ENCODE measurements around the gene TRDN.

TRDN gene

GRCh38 chr6:123635567-123635966, 1.2 kb downstream of the TRDN start:
- Histone ChIP-seq H3K4me2 (ENCODE audit: low read length) (no peak overlapping the region), H3K4me3 (ENCODE audit: low read length) (no peak overlapping the region), H3K27ac (ENCODE audit: low read depth, low read length) (no peak overlapping the region), H4K20me1 (ENCODE audit: control insufficient read depth, insufficient read depth, low read depth, low read length) (no peaks in the 10 kb centered on the region), H3F3A (ENCODE audit: control insufficient read depth, insufficient read depth) (no peaks in the 10 kb centered on the region), H3K9me2 (replicated peaks; ENCODE audit: control insufficient read depth, low read length) (no peaks in the 10 kb centered on the region), H3K36me3 (ENCODE audit: control insufficient read depth, low read length) (no peaks in the 10 kb centered on the region), H3K79me2 (ENCODE audit: control insufficient read depth, low read length) (no peaks in the 10 kb centered on the region), H3K9me3 (ENCODE audit: control insufficient read depth, insufficient read depth, low read length) (no peaks in the 10 kb centered on the region), H3K4me1 (ENCODE audit: control insufficient read depth, low read length) (no peaks in the 10 kb centered on the region), H3K27me3 (ENCODE audit: control insufficient read depth, low read length) (no peaks in the 10 kb centered on the region)
- TF ChIP-seq, protein P1, sequence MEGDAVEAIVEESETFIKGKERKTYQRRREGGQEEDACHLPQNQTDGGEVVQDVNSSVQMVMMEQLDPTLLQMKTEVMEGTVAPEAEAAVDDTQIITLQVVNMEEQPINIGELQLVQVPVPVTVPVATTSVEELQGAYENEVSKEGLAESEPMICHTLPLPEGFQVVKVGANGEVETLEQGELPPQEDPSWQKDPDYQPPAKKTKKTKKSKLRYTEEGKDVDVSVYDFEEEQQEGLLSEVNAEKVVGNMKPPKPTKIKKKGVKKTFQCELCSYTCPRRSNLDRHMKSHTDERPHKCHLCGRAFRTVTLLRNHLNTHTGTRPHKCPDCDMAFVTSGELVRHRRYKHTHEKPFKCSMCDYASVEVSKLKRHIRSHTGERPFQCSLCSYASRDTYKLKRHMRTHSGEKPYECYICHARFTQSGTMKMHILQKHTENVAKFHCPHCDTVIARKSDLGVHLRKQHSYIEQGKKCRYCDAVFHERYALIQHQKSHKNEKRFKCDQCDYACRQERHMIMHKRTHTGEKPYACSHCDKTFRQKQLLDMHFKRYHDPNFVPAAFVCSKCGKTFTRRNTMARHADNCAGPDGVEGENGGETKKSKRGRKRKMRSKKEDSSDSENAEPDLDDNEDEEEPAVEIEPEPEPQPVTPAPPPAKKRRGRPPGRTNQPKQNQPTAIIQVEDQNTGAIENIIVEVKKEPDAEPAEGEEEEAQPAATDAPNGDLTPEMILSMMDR (IDR thresholded peaks at IDR 0.05; ENCODE audit: low read depth, low read length, poor library complexity, severe bottlenecking) = no peak
- TF ChIP-seq EZH2phosphoT487 (IDR thresholded peaks at IDR 0.05; ENCODE audit: borderline replicate concordance, low read length) = no peak

- H3K4me2 ChIP-seq (ENCODE audit: low read length) = no peak overlapping the region
- H3F3A ChIP-seq (ENCODE audit: control insufficient read depth, insufficient read depth) = no peaks in the 10 kb centered on the region
- no peak overlapping the region for H3K4me3 ChIP-seq (ENCODE audit: low read length)
- H3K9me2 ChIP-seq (replicated peaks; ENCODE audit: control insufficient read depth, low read length) = no peaks in the 10 kb centered on the region
- H3K79me2 ChIP-seq (ENCODE audit: control insufficient read depth, low read length) = no peaks in the 10 kb centered on the region
- H3K27ac ChIP-seq (ENCODE audit: low read depth, low read length) = no peak overlapping the region
- H3K4me1 ChIP-seq (ENCODE audit: control insufficient read depth, low read length) = no peaks in the 10 kb centered on the region
- no peaks in the 10 kb centered on the region for H3K36me3 ChIP-seq (ENCODE audit: control insufficient read depth, low read length)
- H4K20me1 ChIP-seq (ENCODE audit: control insufficient read depth, insufficient read depth, low read depth, low read length) = no peaks in the 10 kb centered on the region
- no peaks in the 10 kb centered on the region for H3K27me3 ChIP-seq (ENCODE audit: control insufficient read depth, low read length)
- TF ChIP-seq, protein P1 (IDR thresholded peaks at IDR 0.05; ENCODE audit: low read depth, low read length, poor library complexity, severe bottlenecking) = no peak
- no peak for TF ChIP-seq EZH2phosphoT487 (IDR thresholded peaks at IDR 0.05; ENCODE audit: borderline replicate concordance, low read length)
- no peaks in the 10 kb centered on the region for H3K9me3 ChIP-seq (ENCODE audit: control insufficient read depth, insufficient read depth, low read length)
Measured at GRCh38 chr6:123635144-123635543, 1.6 kb downstream of the TRDN start.

GRCh38 chr6:123632641-123633040, 4.1 kb downstream of the TRDN start:
- no peaks in the 10 kb centered on the region for H3K36me3 ChIP-seq (ENCODE audit: control insufficient read depth, low read length)
- H3K27me3 ChIP-seq (ENCODE audit: control insufficient read depth, low read length) = no peaks in the 10 kb centered on the region
- no peak overlapping the region for H3K27ac ChIP-seq (ENCODE audit: low read depth, low read length)
- H3K9me2 ChIP-seq (replicated peaks; ENCODE audit: control insufficient read depth, low read length) = no peaks in the 10 kb centered on the region
- no peaks in the 10 kb centered on the region for H3K4me1 ChIP-seq (ENCODE audit: control insufficient read depth, low read length)
- no peak for TF ChIP-seq EZH2phosphoT487 (IDR thresholded peaks at IDR 0.05; ENCODE audit: borderline replicate concordance, low read length)
- TF ChIP-seq, protein P1 (IDR thresholded peaks at IDR 0.05; ENCODE audit: low read depth, low read length, poor library complexity, severe bottlenecking) = no peak
- no peaks in the 10 kb centered on the region for H3K79me2 ChIP-seq (ENCODE audit: control insufficient read depth, low read length)
- H4K20me1 ChIP-seq (ENCODE audit: control insufficient read depth, insufficient read depth, low read depth, low read length) = no peaks in the 10 kb centered on the region
- no peak overlapping the region for H3K4me2 ChIP-seq (ENCODE audit: low read length)
- H3F3A ChIP-seq (ENCODE audit: control insufficient read depth, insufficient read depth) = no peaks in the 10 kb centered on the region
- H3K9me3 ChIP-seq (ENCODE audit: control insufficient read depth, insufficient read depth, low read length) = no peaks in the 10 kb centered on the region
- no peak overlapping the region for H3K4me3 ChIP-seq (ENCODE audit: low read length)

Measured in DOHH2 (cell line).